ENCODE measurements around the gene FOXJ3. TPM values are rescaled to one million over a fixed set of nuclear protein-coding genes. Genes with fewer than 3 reads are reported as not detected.

The FOXJ3 gene
- total RNA-seq, 1 donor from 2014 or later, result 49.4 TPM

DNA sequence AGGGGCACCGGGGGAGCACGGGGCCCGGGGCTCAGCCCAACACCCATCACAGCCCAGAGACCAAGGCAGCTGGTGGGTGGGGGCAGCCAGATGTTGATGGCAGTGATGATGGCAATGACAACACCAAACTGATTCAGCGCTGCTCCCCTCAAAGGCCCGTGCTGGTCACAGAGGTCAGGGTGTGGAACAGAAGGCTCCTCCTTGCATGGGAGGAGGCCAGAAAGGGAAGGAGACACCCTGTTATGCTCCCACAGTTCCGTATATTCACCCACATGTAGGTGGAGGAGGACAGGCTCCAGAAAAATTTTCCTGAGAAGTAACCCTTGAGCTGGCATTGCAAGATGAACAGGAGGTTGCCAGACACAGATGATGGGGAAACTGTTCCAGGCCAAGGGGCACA is 181.4 kb downstream of the FOXJ3 start:
- Mint-ChIP-seq H3K27me3 (peaks cover 5% of the 10 kb centered on the region), H3K4me3 (no peak overlapping the region), H3K36me3 (no peaks in the 10 kb centered on the region), H3K27ac (no peak overlapping the region), H3K9me3 (no peaks in the 10 kb centered on the region), H3K4me1 (ENCODE audit: unreplicated experiment) (no peaks in the 10 kb centered on the region)
- TF ChIP-seq, protein P1, sequence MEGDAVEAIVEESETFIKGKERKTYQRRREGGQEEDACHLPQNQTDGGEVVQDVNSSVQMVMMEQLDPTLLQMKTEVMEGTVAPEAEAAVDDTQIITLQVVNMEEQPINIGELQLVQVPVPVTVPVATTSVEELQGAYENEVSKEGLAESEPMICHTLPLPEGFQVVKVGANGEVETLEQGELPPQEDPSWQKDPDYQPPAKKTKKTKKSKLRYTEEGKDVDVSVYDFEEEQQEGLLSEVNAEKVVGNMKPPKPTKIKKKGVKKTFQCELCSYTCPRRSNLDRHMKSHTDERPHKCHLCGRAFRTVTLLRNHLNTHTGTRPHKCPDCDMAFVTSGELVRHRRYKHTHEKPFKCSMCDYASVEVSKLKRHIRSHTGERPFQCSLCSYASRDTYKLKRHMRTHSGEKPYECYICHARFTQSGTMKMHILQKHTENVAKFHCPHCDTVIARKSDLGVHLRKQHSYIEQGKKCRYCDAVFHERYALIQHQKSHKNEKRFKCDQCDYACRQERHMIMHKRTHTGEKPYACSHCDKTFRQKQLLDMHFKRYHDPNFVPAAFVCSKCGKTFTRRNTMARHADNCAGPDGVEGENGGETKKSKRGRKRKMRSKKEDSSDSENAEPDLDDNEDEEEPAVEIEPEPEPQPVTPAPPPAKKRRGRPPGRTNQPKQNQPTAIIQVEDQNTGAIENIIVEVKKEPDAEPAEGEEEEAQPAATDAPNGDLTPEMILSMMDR (conservative IDR thresholded peaks at IDR 0.05), result no peak
- no peak for DNase-seq (ENCODE audit: extremely low spot score, unreplicated experiment)

DNA sequence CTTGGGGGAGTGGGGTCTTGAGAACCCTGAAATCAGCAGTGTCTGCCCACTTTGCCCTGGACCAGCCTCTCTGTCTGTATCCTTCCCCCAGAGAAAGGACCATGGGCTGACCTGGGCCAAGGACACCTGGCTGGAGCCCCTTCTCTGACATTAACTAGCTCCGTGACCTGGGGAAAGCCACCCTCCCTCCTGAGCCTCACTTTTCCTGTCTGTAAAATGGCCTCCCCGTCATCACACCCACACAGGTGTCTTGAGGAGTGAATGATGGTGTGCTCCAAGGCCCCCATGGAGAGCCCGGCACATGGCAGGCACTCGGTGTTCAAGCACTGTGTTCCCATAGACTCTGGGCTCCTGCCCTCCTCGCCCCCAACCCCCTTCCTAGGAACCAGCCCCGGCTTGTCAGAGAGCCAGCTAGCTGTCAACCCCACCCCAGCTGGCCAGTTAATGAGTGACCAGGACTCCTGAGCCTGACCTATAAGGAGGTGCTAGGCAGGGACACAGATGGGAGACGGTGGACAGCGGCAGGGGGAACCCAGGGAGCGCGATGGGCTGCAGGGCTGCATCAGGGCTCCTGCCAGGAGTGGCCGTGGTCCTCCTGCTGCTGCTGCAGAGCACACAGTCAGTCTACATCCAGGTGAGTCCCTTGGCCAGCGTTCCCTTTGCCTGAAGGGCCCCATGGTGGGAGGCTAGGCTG is 182.0 kb downstream of the FOXJ3 start, which contains the start of gene GUCA2B:
GUCA2B (plus strand) TSS at position 504 of the 694 bp plus-strand sequence; CDS start at position 545, 41 bp downstream.
- TF ChIP-seq, protein P1 (conservative IDR thresholded peaks at IDR 0.05), result no peak
- H3K4me3 Mint-ChIP-seq, result no peak within 1 kb of the TSS
- H3K9me3 Mint-ChIP-seq, result no peaks in the 10 kb centered on the region
- H3K27me3 Mint-ChIP-seq, result peaks cover 5% of the 10 kb centered on the region
- no peaks in the 10 kb centered on the region for H3K4me1 Mint-ChIP-seq (ENCODE audit: unreplicated experiment)
- peak within 1 kb of the TSS; percentile 9 for H3K27ac Mint-ChIP-seq
- DNase-seq (ENCODE audit: extremely low spot score, unreplicated experiment), result no peak
- H3K36me3 Mint-ChIP-seq, result no peaks in the 10 kb centered on the region

DNA sequence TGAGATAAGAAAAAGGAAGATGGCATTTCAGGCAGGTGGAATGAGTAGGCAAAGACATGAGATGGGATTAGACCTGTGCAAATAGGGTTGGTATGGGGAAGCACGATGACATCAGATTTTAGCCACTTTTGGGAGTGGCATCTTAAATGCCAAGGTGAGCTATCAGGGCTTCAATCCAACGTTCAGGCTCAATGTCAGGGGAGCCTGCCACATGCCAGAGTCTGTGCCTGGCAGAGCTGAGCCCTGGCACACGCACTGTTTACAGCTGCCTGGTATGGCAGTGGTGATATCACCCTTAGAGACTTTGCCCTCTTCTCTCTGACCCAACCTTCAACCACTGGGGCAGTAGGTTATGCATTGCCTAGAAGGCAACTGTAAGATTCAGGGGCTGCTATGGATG is 182.9 kb downstream of the FOXJ3 start:
- TF ChIP-seq, protein P1 (conservative IDR thresholded peaks at IDR 0.05), result no peak
- Mint-ChIP-seq H3K27me3 (peaks cover 5% of the 10 kb centered on the region), H3K9me3 (no peaks in the 10 kb centered on the region), H3K36me3 (no peaks in the 10 kb centered on the region), H3K27ac (peak overlapping the region; percentile 9), H3K4me1 (ENCODE audit: unreplicated experiment) (no peaks in the 10 kb centered on the region), H3K4me3 (no peak overlapping the region)
- no peak for DNase-seq (ENCODE audit: extremely low spot score, unreplicated experiment)

DNA sequence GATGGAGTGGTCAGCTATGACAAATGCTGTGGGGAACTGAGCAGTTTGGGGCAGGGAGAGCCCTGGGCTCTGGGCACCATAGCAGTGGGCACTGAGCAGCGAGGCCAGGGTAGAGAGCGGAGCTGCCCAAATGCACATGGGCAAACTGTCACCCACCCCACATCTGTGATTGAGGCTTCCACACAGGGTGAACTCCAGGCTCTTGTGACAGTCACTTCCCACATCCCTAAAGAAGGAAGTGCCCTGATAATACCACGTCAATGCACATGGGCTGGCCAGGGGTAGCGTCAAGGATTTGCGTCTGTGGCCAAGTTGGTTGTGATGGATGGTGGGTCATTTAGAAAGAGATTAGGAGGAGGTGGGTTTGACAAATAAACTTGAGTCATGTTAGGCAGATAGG is 184.4 kb downstream of the FOXJ3 start:
- Mint-ChIP-seq H3K9me3 (no peaks in the 10 kb centered on the region), H3K4me3 (no peak overlapping the region), H3K27me3 (peaks cover 5% of the 10 kb centered on the region), H3K36me3 (no peaks in the 10 kb centered on the region), H3K27ac (no peak overlapping the region), H3K4me1 (ENCODE audit: unreplicated experiment) (no peaks in the 10 kb centered on the region)
- DNase-seq (ENCODE audit: extremely low spot score, unreplicated experiment), result no peak
- TF ChIP-seq, protein P1 (conservative IDR thresholded peaks at IDR 0.05), result no peak

DNA sequence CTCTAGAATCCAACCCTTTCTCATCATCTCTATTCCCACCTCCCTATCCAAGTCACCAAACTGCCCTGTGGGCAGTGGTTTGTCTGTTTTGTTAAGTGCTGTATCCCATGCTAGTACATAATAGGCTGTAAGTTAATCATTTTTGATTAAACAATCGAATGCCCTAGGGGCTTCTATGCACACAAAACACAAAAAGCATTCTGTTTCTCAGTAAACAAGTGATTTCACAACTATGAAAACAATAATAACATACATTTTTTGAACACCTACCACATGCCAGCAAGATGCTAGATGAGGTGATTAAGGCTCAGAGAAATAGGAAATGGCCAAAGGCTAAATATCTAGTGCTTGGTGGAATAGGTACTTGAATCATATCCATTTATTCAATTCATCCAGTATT is 186.9 kb downstream of the FOXJ3 start:
- TF ChIP-seq, protein P1 (conservative IDR thresholded peaks at IDR 0.05), result no peak
- DNase-seq (ENCODE audit: extremely low spot score, unreplicated experiment), result no peak
- Mint-ChIP-seq H3K27me3 (peaks cover 8% of the 10 kb centered on the region), H3K36me3 (no peaks in the 10 kb centered on the region), H3K27ac (no peak overlapping the region), H3K4me1 (ENCODE audit: unreplicated experiment) (no peaks in the 10 kb centered on the region), H3K4me3 (no peak overlapping the region), H3K9me3 (no peaks in the 10 kb centered on the region)
